SK-N-MC (cell line): ENCODE measurements around the gene DNER.

Source experiments
- EZH2 ChIP-seq: fragments of 200-600 bp; sonication (generic); IDR thresholded peaks from one replicate; pipeline ENCODE4 v1.6.1; 2017; ENCODE audit warnings: antibody characterized with exemption
- FOXP2 ChIP-seq: optimal IDR thresholded peaks from 2 replicates; pipeline ENCODE3; 2011; ENCODE audit warnings: mild to moderate bottlenecking, moderate library complexity; ENCODE audit not compliant: insufficient read depth; ENCODE audit errors: extremely low read length, control extremely low read depth
- POLR2AphosphoS5 ChIP-seq: IDR thresholded peaks from 2 replicates; pipeline ENCODE4 v1.6.1; 2012; ENCODE audit warnings: mild to moderate bottlenecking, low read depth, low read length, borderline replicate concordance

DNA sequence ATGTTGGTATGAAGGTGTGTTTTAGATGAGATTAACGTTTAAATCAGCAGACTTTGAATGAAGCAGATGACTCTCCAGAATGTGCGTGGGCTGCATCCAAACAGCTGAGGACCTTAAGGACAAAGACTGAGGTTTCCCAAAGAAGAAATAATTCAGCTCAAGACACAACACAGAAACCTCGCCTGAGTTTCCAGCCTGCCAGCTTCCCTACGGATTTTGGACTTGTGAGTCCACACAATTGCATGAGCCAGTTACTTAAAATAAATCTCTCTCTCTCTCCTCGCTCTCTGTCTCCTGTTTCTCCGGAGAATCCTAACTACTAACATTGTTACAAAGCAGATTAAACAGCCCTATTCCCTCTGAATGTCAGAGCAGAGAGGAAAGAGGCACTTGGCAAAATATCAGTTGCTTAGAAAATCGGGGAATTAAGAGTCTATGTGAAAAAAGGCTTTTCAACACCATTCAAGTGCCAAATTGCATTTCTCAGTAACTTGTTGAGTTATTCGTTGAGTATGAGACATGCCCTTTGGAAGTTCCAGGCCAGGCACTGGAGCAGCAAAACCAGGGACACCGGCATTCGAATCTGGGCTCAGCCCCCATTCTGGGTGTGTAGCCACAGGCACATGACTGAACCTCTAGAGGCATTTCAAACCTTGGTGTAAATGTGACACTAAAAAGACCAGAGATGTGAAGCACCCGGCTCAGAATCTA lies 268.7 kb downstream of the DNER start:
- TF ChIP-seq EZH2, result no peak
- no peak for TF ChIP-seq POLR2AphosphoS5
- TF ChIP-seq FOXP2, result no peak
